HTR-8/SVneo (cell line): ENCODE data around the gene CAPN11.
"Not testable (repeated sequence)": the region's sequence is repeated elsewhere in the genome, so short reads cannot be mapped to it uniquely, and the experiment has no call there.

Experiments
- DNase-seq: peaks from one replicate; pipeline ENCODE4 v3.0.0; 2011; ENCODE audit warnings: low spot score, mixed read lengths; ENCODE audit not compliant: insufficient read length
- FAIRE-seq: peaks from 2 replicates; lab custom pipeline; 2011; peaks lifted over from hg19 to GRCh38; lab: Jason Lieb, UNC

The CAPN11 gene

DNA sequence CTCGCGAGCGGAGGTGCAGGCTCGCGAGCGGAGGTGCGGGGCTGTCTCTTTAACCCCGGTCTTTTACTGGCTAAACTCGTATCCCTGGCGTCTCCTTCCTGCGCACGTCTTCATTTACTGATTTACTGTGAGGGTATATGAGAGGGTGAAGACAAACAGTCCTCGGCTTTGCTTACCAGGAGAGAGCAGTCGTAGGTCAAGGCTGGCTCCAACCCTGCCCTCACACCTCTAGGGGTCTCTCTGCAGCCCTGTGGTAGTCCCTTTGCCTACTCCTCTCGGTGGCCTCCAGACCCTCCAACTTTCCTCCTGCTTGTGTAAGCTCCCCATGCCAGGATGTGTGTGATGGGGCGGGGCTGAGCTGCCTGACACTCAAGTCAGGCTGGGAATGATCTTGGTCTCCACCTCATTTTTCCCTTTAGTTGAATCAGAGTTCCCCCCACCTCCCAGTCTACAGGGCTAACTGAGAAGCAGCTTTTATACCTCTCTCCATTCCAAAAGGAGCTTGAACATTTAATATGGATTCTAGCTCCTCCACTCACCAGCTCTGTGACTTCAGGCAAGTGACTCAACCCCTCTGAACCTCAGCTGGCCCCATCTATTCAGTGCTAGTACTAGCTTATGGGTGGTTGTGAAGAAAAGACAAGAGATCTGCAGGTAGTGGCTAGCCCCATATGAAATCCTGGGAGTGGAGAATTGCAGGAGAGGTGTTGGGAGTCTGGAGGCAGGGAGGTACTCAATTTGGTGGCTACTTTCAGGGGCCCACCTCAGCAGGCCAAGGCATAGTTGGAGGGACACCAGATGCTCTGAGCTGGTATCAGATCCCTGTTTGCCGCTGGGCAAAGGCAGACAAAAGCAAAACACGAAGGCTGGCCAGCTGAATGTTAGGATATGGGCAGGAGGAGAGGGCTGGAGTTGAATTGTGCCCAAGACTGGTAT lies 65.7 kb downstream of the CAPN11 start:
- FAIRE-seq (no peak), DNase-seq (peak; percentile 45)

DNA sequence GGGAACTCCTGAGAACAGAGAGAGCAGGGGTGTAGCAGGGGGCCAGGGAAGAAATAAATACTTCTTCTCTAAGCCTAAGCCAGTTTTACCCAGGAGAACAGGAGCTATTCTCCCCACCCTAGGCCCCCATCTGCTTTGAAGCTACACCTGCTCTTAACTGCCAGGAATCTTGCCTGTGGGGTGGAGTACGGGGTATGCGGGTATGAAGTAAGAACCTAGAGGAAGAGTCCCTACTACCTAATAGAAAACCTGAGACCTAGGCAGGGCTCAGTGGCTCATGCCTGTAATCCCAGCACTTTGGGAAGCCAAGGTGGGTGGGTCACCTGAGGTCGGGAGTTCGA lies 66.3 kb downstream of the CAPN11 start:
- FAIRE-seq = no peak
- DNase-seq = no peak

DNA sequence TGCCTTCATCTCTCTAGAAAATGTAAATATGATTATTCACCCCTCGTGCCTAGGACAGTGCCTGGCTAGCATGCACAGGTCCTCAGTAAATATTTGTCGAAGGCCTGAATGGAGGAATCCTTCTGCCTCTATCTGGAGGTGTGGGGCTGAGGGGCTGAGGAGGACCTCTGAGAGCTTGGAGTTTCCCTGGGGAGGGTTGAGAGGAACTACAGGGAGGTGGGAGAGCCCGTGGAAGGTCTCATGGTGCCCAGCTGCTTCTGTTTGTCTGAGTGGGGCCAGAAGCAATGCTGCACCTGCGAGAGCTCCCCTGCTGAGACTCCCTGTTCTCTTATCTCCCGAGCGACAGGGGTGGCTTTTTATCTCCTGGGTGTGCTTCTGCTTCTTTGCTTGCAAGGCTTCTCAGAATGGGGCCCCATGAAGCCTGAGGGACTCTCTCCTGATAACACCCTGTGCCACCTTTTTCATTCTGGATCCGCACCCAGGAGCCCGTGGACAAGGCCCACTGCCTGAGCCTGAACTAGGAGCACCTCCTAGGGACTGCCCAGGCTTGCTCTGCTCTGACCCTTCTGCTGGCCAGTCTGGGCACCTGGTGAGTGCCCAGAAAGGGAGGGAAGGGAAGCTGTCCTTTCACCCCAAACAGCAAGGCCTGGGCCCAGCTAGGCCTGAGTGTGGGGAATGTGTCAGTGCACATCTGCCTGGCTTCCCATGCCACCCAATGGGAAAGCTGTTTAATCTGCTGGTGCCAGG lies 67.1 kb downstream of the CAPN11 start:
- no peak for FAIRE-seq
- no peak for DNase-seq

DNA sequence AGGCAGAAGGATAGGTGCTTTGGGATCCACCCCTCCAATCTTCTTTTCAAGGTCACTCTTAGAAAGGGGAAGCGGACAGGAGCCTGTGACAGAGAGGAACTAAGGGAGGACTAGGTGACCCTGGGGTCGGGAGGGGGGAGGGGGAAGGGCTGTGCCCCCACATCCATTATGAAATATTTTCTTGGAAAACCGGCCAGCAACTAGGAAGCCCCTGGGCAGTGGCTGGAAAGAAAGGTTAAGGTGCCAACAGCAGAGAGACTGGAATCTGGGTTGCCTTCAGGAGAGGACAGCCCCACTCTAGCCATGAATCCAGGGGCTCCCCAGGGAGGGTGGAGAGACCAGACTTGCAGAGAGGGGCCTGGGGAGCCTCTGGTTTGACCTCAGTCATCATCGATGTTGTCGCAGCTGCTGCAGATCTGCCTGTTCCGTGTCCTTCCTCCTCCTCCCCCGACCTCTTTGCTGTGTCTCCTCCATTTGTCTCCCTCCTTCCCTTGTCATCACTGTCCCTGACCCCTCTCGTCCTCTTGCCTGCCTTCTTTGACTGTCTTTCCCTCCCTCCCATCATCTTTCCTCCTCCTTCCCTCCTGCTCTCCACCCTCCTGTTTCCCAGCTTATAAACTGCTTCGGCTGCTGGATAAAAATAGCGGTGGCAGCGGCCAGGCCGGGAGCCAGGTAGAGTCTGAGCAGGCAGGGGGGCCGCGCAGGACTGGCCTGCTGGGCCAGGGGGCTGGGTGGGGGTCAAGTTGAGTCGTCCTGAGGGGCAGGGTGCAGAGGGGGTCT lies 67.9 kb downstream of the CAPN11 start:
- DNase-seq (no peak), FAIRE-seq (no peak)

DNA sequence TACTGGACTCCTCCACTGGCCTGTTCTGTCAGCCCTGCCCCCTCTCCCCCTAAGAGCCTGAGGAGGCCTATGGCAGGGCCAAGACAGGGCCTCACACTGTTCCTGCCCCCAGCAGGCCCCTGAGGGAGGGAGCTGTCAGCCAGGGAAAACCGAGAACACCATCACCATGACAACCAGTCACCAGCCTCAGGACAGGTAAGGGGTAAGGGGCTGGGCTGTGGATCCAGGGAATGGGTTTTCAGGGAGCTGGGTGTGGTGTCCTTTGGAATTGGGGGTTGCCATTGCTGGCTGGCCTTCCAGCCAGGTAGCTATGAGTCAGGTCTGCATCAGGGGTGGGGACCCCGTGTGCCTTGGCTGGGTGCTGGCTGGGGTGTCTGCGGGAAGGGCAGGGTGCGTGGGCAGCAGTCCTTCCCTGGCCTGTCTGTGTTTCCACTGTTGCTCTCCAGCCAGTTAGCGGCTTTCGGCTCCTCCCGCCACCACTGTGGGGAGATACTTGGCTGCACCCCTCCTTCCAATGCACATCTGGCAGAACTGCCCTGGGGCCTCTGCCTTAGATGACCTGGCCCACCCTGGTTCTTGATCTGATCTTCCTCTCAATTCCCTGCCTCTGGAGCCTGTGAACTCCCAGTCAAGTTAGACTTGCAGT lies 68.7 kb downstream of the CAPN11 start:
- DNase-seq (no peak), FAIRE-seq (no peak)

DNA sequence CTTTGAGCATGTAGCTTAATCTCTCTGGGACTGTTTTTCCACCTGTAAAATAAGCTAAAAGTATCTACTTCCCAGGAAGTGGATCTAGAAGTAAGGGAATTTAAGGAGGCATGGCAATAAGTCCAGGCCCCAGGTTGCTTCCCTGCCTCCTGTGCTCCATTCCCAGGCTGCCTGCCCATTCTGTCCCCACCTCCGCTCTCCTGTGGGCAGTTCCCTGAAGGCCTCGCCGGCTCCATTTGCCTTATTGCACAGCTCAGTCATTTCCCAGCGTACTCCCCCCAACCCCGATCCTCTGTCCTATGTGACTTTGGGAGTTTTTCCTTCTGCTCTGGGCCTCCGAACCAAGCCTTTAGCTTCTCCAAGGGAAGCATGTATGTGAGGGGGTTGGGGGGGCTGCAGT lies 69.4 kb downstream of the CAPN11 start:
- no peak for DNase-seq
- FAIRE-seq = no peak

DNA sequence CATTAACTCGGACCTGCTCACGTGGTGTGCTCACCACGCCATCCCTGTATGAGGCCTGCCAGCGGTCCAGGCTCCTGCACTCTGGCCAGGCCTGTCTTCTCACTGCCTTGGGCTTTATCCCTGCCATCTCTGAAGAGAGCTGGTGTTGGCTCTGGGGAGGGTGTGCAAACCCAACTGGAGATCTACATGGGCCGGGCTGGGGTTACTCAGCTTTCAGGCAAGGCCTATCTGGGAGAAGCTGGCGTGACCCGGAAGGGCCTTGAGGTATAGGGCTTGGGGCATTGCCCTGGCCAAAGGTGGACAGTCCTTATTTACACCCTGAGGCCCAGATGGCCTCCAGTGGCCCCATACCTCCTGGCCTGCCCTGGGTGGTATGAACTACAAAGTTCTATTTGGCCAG lies 69.8 kb downstream of the CAPN11 start:
- FAIRE-seq = no peak
- no peak for DNase-seq

DNA sequence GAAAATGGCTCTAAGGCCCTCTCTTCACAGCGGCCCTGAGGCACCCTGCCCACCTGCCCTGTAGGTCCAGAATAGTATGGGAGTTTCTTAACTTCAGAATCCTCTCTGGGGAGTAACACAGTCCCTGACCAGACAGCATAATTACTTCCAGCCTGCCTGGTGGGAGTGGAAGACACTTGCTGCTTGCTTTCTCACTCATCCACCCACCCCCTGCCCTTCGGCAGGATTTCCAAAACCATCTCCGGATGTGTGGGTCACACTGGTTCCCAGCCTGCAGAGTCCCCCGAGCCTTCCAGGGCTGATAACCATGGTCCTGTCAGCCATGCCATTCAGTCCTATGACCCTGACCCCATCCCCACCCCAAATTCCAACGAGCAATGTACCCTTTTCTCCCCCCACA lies 70.2 kb downstream of the CAPN11 start:
- DNase-seq = no peak
- no peak for FAIRE-seq

DNA sequence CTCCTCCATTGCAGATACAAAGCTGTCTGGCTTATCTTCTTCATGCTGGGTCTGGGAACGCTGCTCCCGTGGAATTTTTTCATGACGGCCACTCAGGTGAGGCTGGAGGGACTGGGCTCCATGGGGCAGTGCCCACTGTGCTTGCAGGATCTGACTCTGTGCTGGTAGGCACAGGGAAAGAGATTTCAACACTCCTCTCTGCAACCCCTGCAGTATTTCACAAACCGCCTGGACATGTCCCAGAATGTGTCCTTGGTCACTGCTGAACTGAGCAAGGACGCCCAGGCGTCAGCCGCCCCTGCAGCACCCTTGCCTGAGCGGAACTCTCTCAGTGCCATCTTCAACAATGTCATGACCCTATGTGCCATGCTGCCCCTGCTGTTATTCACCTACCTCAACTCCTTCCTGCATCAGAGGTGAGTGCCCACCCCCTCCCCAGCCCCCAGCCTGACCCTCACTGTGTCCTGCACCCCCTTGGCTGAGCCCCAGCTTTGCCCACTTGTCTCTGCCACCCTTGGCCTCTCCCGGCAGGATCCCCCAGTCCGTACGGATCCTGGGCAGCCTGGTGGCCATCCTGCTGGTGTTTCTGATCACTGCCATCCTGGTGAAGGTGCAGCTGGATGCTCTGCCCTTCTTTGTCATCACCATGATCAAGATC lies 70.9 kb downstream of the CAPN11 start:
- DNase-seq (no peak), FAIRE-seq (no peak)

DNA sequence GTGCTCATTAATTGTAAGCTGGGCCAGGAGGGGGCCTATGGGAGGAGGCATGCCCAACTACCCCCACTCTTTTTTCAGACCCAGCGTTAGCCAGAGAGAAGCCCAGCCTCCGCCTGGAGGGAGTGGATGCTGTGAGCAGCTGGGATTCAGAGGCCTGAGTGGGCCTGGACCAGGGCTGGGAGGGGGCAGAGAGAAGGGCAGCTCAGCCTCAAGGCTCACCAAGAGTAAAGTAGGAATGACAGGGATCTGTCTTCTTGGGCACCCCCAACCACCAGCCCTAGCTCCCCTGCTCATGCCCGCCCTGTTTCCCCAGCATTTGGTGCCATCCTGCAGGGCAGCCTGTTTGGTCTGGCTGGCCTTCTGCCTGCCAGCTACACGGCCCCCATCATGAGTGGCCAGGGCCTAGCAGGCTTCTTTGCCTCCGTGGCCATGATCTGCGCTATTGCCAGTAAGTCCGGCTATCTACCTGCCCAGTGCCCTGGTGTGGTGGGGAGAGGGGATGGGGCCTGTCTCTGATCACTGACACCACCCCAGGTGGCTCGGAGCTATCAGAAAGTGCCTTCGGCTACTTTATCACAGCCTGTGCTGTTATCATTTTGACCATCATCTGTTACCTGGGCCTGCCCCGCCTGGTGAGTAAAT lies 71.5 kb downstream of the CAPN11 start:
- DNase-seq = no peak
- FAIRE-seq = no peak

DNA sequence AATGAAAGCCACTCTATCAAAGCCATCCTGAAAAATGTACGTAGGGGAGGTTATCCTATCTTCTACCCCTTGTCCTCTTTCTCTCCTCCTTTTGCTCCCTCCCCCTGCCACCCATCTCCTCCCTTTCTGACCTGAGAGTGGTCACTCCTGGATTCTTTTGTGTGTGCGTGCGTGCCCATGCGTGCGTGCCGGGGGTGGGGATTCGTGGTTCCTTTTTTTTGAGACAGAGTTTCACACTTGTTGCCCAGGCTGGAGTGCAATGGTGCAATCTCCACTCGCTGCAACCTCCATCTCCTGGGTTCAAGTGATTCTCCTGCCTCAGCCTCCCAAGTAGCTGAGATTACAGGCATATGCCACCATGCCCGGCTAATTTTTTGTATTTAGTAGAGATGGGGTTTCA lies 72.8 kb downstream of the CAPN11 start:
- FAIRE-seq, DNase-seq: not testable (repeated sequence)

DNA sequence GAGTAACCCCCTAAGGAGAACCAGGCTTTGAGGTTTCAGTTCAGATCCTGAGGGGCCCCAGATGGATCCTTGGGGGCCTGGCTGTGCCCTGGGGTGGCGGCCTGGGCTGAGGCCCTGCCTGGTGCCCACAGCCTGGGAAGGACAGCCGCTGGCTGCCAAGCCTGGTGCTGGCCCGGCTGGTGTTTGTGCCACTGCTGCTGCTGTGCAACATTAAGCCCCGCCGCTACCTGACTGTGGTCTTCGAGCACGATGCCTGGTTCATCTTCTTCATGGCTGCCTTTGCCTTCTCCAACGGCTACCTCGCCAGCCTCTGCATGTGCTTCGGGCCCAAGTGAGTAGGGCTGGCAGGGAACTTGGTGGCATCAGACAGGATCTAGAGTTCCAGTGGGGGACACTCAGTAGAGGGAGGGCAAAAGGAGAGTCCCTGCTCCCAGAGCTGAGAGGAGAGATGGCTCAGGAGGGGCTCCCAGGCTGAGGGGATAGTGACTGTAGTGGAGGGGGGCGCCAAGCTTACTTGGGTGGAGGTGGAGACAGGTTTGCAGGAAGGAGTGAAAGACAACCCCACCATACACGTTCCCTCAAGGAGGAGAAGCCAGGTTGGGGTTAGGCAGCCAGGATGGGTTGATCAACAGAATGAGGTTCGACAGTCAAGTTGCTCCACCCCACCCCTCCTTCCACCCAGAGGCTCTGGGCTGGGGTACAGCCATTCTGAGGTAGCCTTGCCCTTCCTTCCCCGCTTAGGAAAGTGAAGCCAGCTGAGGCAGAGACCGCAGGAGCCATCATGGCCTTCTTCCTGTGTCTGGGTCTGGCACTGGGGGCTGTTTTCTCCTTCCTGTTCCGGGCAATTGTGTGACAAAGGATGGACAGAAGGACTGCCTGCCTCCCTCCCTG lies 74.3 kb downstream of the CAPN11 start:
- DNase-seq = no peak

DNA sequence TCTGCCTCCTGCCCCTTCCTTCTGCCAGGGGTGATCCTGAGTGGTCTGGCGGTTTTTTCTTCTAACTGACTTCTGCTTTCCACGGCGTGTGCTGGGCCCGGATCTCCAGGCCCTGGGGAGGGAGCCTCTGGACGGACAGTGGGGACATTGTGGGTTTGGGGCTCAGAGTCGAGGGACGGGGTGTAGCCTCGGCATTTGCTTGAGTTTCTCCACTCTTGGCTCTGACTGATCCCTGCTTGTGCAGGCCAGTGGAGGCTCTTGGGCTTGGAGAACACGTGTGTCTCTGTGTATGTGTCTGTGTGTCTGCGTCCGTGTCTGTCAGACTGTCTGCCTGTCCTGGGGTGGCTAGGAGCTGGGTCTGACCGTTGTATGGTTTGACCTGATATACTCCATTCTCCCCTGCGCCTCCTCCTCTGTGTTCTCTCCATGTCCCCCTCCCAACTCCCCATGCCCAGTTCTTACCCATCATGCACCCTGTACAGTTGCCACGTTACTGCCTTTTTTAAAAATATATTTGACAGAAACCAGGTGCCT lies 75.0 kb downstream of the CAPN11 start:
- no peak for DNase-seq
- FAIRE-seq = no peak

More for the DNA sequence above, 74.3 kb downstream of the CAPN11 start:
- FAIRE-seq = no peak
